SJSA1 (cell line): ENCODE results near the gene ERC1. TPM values are rescaled to one million over a fixed set of nuclear protein-coding genes. Genes with fewer than 3 reads are reported as not detected.
A peak's percentile ranks its signal among the peaks of the same experiment; 100 is the strongest.

Experiments
- DNase-seq, 2 experiments: peaks; one replicate each; pipeline ENCODE4 v3.0.0-alpha.2; 2015 to 2020; ENCODE audit warnings: low spot score in 2 of 2, low read depth in 1 of 2
- H3K27ac ChIP-seq: fragments of 250-450 bp; sonication (Bioruptor Pico); 2 replicates; pipeline ENCODE4 v1.5.1; 2020; ENCODE audit warnings: mild to moderate bottlenecking, moderate library complexity
- H3K27me3 ChIP-seq: fragments of 250-450 bp; sonication (Bioruptor Pico); replicated peaks from 2 replicates; pipeline ENCODE4 v1.5.1; 2020; ENCODE audit warnings: mild to moderate bottlenecking, moderate library complexity
- H3K36me3 ChIP-seq: fragments of 250-450 bp; sonication (Bioruptor Pico); 2 replicates; pipeline ENCODE4 v1.5.1; 2020; ENCODE audit warnings: mild to moderate bottlenecking
- H3K4me1 ChIP-seq: fragments of 250-450 bp; sonication (Bioruptor Pico); replicated peaks from 2 replicates; pipeline ENCODE4 v1.6.1; 2021; ENCODE audit warnings: mild to moderate bottlenecking
- H3K4me3 ChIP-seq: fragments of 250-450 bp; sonication (Bioruptor Pico); 2 replicates; pipeline ENCODE4 v1.5.1; 2020; ENCODE audit warnings: mild to moderate bottlenecking
- H3K9me3 ChIP-seq: fragments of 250-450 bp; sonication (Bioruptor Pico); replicated peaks from 2 replicates; pipeline ENCODE4 v1.5.1; 2020; ENCODE audit warnings: mild to moderate bottlenecking
- total RNA-seq: library from RNA; depleted of rRNA; stranded (reverse); fragments of >200 nt; shearing (Covaris generic); gene quantifications from 2 replicates; pipeline ENCODE4 v1.2.3, GENCODE V29; 2014

The ERC1 gene
- total RNA-seq, 1 experiment from 2014 or later, result 19.7 TPM

GRCh38 chr12:1501001-1501400 is 510.0 kb downstream of the ERC1 start:
- no peak for DNase-seq
- no peak overlapping the region for H3K27ac ChIP-seq
- H3K4me3 ChIP-seq, result no peak overlapping the region
- no peaks in the 10 kb centered on the region for H3K27me3 ChIP-seq
- no peaks in the 10 kb centered on the region for H3K36me3 ChIP-seq
- H3K9me3 ChIP-seq, result no peaks in the 10 kb centered on the region
- peaks cover 25% of the 10 kb centered on the region for H3K4me1 ChIP-seq

GRCh38 chr12:1501695-1502378 is 510.8 kb downstream of the ERC1 start:
- H3K4me1 ChIP-seq, result peaks cover 16% of the 10 kb centered on the region
- no peak overlapping the region for H3K27ac ChIP-seq
- no peaks in the 10 kb centered on the region for H3K27me3 ChIP-seq
- DNase-seq, result peak in 1 of 2 experiments; percentile 41
- H3K36me3 ChIP-seq, result no peaks in the 10 kb centered on the region
- no peaks in the 10 kb centered on the region for H3K9me3 ChIP-seq
- no peak overlapping the region for H3K4me3 ChIP-seq

GRCh38 chr12:1502379-1502720 is 511.3 kb downstream of the ERC1 start:
- no peaks in the 10 kb centered on the region for H3K9me3 ChIP-seq
- H3K4me3 ChIP-seq, result no peak overlapping the region
- no peaks in the 10 kb centered on the region for H3K36me3 ChIP-seq
- H3K27me3 ChIP-seq, result no peaks in the 10 kb centered on the region
- no peak overlapping the region for H3K27ac ChIP-seq
- DNase-seq, result no peak
- H3K4me1 ChIP-seq, result peaks cover 14% of the 10 kb centered on the region

- DNase-seq, result no peak
Observed at GRCh38 chr12:1502831-1503230, 511.8 kb downstream of the ERC1 start.

GRCh38 chr12:1503281-1503711 is 512.3 kb downstream of the ERC1 start:
- DNase-seq, result no peak
- H3K4me1 ChIP-seq, result peaks cover 14% of the 10 kb centered on the region
- H3K27me3 ChIP-seq, result no peaks in the 10 kb centered on the region
- no peak overlapping the region for H3K27ac ChIP-seq
- no peaks in the 10 kb centered on the region for H3K36me3 ChIP-seq
- no peaks in the 10 kb centered on the region for H3K9me3 ChIP-seq
- no peak overlapping the region for H3K4me3 ChIP-seq

More at GRCh38 chr12:1502831-1503230, 511.8 kb downstream of the ERC1 start:
- Histone ChIP-seq H3K4me3 (no peak overlapping the region), H3K4me1 (peaks cover 14% of the 10 kb centered on the region), H3K27ac (no peak overlapping the region), H3K36me3 (no peaks in the 10 kb centered on the region), H3K27me3 (no peaks in the 10 kb centered on the region), H3K9me3 (no peaks in the 10 kb centered on the region)

GRCh38 chr12:1504304-1504894 is 513.4 kb downstream of the ERC1 start:
- Histone ChIP-seq H3K27me3 (no peaks in the 10 kb centered on the region), H3K4me3 (no peak overlapping the region), H3K4me1 (peaks cover 13% of the 10 kb centered on the region), H3K36me3 (no peaks in the 10 kb centered on the region), H3K27ac (no peak overlapping the region), H3K9me3 (no peaks in the 10 kb centered on the region)
- no peak for DNase-seq

- H3K27ac ChIP-seq, result no peak overlapping the region
- no peaks in the 10 kb centered on the region for H3K36me3 ChIP-seq
- H3K27me3 ChIP-seq, result no peaks in the 10 kb centered on the region
- no peaks in the 10 kb centered on the region for H3K9me3 ChIP-seq
- no peak for DNase-seq
- H3K4me3 ChIP-seq, result no peak overlapping the region
- H3K4me1 ChIP-seq, result peaks cover 8% of the 10 kb centered on the region
Observed at GRCh38 chr12:1504895-1505311, 513.9 kb downstream of the ERC1 start.

GRCh38 chr12:1505576-1505975 is 514.6 kb downstream of the ERC1 start:
- H3K36me3 ChIP-seq, result no peaks in the 10 kb centered on the region
- H3K27me3 ChIP-seq, result no peaks in the 10 kb centered on the region
- DNase-seq, result no peak
- no peak overlapping the region for H3K4me3 ChIP-seq
- H3K4me1 ChIP-seq, result peaks cover 2% of the 10 kb centered on the region
- H3K27ac ChIP-seq, result no peak overlapping the region
- no peaks in the 10 kb centered on the region for H3K9me3 ChIP-seq

GRCh38 chr12:1507308-1507707 is 516.3 kb downstream of the ERC1 start:
- Histone ChIP-seq H3K9me3 (no peaks in the 10 kb centered on the region), H3K27ac (no peak overlapping the region), H3K27me3 (no peaks in the 10 kb centered on the region), H3K36me3 (no peaks in the 10 kb centered on the region), H3K4me1 (no peaks in the 10 kb centered on the region), H3K4me3 (no peak overlapping the region)
- DNase-seq, result no peak

- Histone ChIP-seq H3K36me3 (no peaks in the 10 kb centered on the region), H3K4me1 (no peaks in the 10 kb centered on the region), H3K9me3 (no peaks in the 10 kb centered on the region), H3K27me3 (no peaks in the 10 kb centered on the region), H3K4me3 (no peak overlapping the region), H3K27ac (no peak overlapping the region)
- no peak for DNase-seq
Observed at GRCh38 chr12:1509413-1510052, 518.5 kb downstream of the ERC1 start.

- Histone ChIP-seq H3K27me3 (no peaks in the 10 kb centered on the region), H3K9me3 (no peaks in the 10 kb centered on the region), H3K36me3 (no peaks in the 10 kb centered on the region), H3K4me1 (no peaks in the 10 kb centered on the region), H3K27ac (no peak overlapping the region), H3K4me3 (no peak overlapping the region)
- DNase-seq, result no peak
Observed at GRCh38 chr12:1510056-1510812, 519.2 kb downstream of the ERC1 start.

GRCh38 chr12:1515010-1515409 is 524.0 kb downstream of the ERC1 start:
- no peak overlapping the region for H3K27ac ChIP-seq
- no peaks in the 10 kb centered on the region for H3K36me3 ChIP-seq
- H3K4me1 ChIP-seq, result peaks cover 31% of the 10 kb centered on the region
- H3K27me3 ChIP-seq, result no peaks in the 10 kb centered on the region
- no peak overlapping the region for H3K4me3 ChIP-seq
- no peak for DNase-seq
- H3K9me3 ChIP-seq, result no peaks in the 10 kb centered on the region

- H3K4me3 ChIP-seq, result no peak overlapping the region
Observed at GRCh38 chr12:1515428-1515827, 524.4 kb downstream of the ERC1 start.

GRCh38 chr12:1517007-1517406 is 526.0 kb downstream of the ERC1 start:
- DNase-seq, result peak in 1 of 2 experiments; percentile 44
- no peaks in the 10 kb centered on the region for H3K36me3 ChIP-seq
- H3K4me3 ChIP-seq, result no peak overlapping the region
- no peaks in the 10 kb centered on the region for H3K9me3 ChIP-seq
- H3K27ac ChIP-seq, result no peak overlapping the region
- H3K27me3 ChIP-seq, result no peaks in the 10 kb centered on the region
- H3K4me1 ChIP-seq, result peaks cover 33% of the 10 kb centered on the region

More at GRCh38 chr12:1515428-1515827, 524.4 kb downstream of the ERC1 start:
- no peak for DNase-seq
- H3K27me3 ChIP-seq, result no peaks in the 10 kb centered on the region
- H3K4me1 ChIP-seq, result peaks cover 33% of the 10 kb centered on the region
- H3K36me3 ChIP-seq, result no peaks in the 10 kb centered on the region
- no peak overlapping the region for H3K27ac ChIP-seq
- H3K9me3 ChIP-seq, result no peaks in the 10 kb centered on the region
